T-helper 2 cell treated with Interferon-gamma antibody and Interleukin-4, amounts not matched to agents 5 μg/mL and 100 μg/mL, for 36 hours (primary cell): ENCODE data around the gene YIPF3.
A peak's percentile ranks its signal among the peaks of the same experiment; 100 is the strongest.
"Not testable (repeated sequence)": the region's sequence is repeated elsewhere in the genome, so short reads cannot be mapped to it uniquely, and the experiment has no call there.

Experiments used
- DNase-seq: peaks from one replicate; pipeline ENCODE4 v3.0.0; 2021; ENCODE audit warnings: low spot score
- H3K27ac Mint-ChIP-seq: one replicate; pipeline ENCODE4 v1.8.0; 2021; ENCODE audit warnings: mild to moderate bottlenecking, mixed read lengths
- H3K27me3 Mint-ChIP-seq: one replicate; pipeline ENCODE4 v1.8.0; 2021; ENCODE audit warnings: low read depth, mixed read lengths
- H3K36me3 Mint-ChIP-seq: one replicate; pipeline ENCODE4 v1.8.0; 2021; ENCODE audit warnings: low read depth, mixed read lengths
- H3K4me1 Mint-ChIP-seq: one replicate; pipeline ENCODE4 v1.8.0; 2021; ENCODE audit warnings: low read depth, mixed read lengths
- H3K4me3 Mint-ChIP-seq: one replicate; pipeline ENCODE4 v1.8.0; 2022; ENCODE audit warnings: mild to moderate bottlenecking, moderate library complexity, mixed read lengths
- H3K9me3 Mint-ChIP-seq: one replicate; pipeline ENCODE4 v1.8.0; 2021; ENCODE audit warnings: mixed read lengths

Gene YIPF3

GRCh38 chr6:43516697-43517504 lies at the start of gene YIPF3, which contains the start of gene POLR1C:
Gene YIPF3, minus strand, starts transcription at chr6:43516926. Its CDS starts 119 bp downstream, at chr6:43516807.
Gene POLR1C, plus strand, starts transcription at chr6:43517089. Its CDS starts 21 bp downstream, at chr6:43517110.
- Mint-ChIP-seq H3K27me3 (no peaks in the 10 kb centered on the region), H3K4me1 (peaks cover 18% of the 10 kb centered on the region), H3K4me3 (no peak within 1 kb of the TSS), H3K27ac (no peak within 1 kb of the TSS), H3K9me3 (no peaks in the 10 kb centered on the region), H3K36me3 (peaks cover 40% of the 10 kb centered on the region)
- DNase-seq, result peak; percentile 95

GRCh38 chr6:43559328-43559727 lies 42.6 kb upstream of the YIPF3 start:
- Mint-ChIP-seq H3K36me3 (peaks cover 62% of the 10 kb centered on the region), H3K4me1 (no peaks in the 10 kb centered on the region), H3K4me3 (no peak overlapping the region)

DNA sequence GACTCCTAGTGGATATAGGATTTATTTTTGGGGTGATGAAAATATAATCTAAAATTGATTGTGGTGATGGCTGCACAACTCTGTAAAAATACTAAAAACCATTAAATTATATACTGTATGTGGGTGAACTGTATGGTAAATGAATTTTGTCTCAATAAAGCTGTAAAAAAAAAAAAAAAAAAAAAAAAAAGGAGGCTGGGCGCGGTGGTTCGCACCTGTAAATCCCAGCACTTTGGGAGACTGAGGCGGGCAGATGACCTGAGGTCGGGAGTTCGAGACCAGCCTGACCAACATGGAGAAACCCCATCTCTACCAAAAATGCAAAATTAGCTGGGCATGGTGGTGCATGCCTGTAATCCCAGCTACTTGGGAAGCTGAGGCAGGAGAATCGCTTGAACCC lies 40.9 kb upstream of the YIPF3 start:
- H3K9me3 Mint-ChIP-seq, H3K4me3 Mint-ChIP-seq, H3K27me3 Mint-ChIP-seq, H3K27ac Mint-ChIP-seq, DNase-seq, H3K4me1 Mint-ChIP-seq: not testable (repeated sequence)
- H3K36me3 Mint-ChIP-seq, result peaks cover 67% of the 10 kb centered on the region

More at GRCh38 chr6:43559328-43559727, 42.6 kb upstream of the YIPF3 start:
- DNase-seq, result no peak
- Mint-ChIP-seq H3K27me3 (no peaks in the 10 kb centered on the region), H3K9me3 (no peaks in the 10 kb centered on the region), H3K27ac (no peak overlapping the region)

- peak overlapping the region; percentile 1 for H3K27ac Mint-ChIP-seq
- no peak overlapping the region for H3K4me3 Mint-ChIP-seq
- no peaks in the 10 kb centered on the region for H3K9me3 Mint-ChIP-seq
- H3K27me3 Mint-ChIP-seq, result no peaks in the 10 kb centered on the region
- DNase-seq, result no peak
- peaks cover 55% of the 10 kb centered on the region for H3K36me3 Mint-ChIP-seq
- no peaks in the 10 kb centered on the region for H3K4me1 Mint-ChIP-seq
These were observed 30.5 kb upstream of the YIPF3 start for GRCh38 chr6:43547222-43547621.

DNA sequence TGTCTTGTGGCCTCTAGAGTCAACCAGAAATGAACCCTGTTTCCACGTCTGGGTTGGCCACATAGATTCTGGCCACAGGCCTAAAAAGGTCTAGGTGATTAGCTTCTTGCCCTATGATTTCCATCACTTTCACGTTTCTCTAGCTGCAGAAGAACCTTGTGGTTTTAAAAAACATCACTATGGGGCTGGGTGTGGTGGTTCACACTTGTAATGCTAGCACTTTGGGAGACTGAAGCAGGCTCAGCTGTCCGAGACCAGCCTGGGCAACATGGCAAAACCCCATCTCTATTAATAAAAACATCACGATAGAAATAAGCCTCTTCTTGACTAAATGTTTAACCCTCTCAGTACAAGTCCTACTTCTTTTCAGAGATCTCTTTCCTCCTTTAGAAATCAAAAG lies 27.7 kb upstream of the YIPF3 start:
- peaks cover 53% of the 10 kb centered on the region for H3K36me3 Mint-ChIP-seq
- H3K27ac Mint-ChIP-seq, result no peak overlapping the region
- DNase-seq, result no peak
- H3K4me1 Mint-ChIP-seq, result peaks cover 1% of the 10 kb centered on the region
- no peaks in the 10 kb centered on the region for H3K9me3 Mint-ChIP-seq
- no peak overlapping the region for H3K4me3 Mint-ChIP-seq
- H3K27me3 Mint-ChIP-seq, result no peaks in the 10 kb centered on the region

DNA sequence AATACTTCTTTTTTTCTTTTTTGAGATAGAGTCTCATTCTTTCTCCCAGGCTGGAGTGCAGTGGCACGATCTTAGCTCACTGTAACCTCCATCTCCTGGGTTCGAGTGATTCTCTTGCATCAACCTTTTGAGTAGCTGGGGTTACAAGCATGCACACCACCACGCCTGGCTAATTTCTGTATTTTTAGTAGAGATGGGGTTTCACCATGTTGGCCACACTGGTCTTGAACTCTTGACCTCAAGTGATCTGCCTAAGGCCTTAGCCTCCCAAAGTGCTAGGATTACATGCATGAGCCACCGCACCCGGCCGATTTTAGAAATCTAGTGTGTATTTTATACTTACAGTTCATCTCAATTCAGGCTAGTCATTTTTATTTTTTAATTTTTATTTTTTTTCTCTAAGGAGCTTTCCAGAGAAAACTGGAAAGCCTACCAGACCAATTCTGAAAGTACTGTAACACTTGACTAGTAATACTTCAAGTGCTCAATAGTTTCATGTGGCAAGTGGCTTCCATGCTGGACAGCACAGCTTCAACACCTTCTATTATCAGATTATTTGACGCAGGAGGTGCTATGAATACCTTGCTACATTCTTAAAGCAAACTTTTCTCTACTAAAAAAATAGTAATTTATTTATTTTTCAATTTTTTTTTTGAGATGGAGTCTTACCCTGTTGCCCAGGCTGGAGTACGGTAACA lies 25.2 kb upstream of the YIPF3 start:
- DNase-seq, result no peak
- H3K4me3 Mint-ChIP-seq, result no peak overlapping the region
- peaks cover 1% of the 10 kb centered on the region for H3K4me1 Mint-ChIP-seq
- no peak overlapping the region for H3K27ac Mint-ChIP-seq
- no peaks in the 10 kb centered on the region for H3K27me3 Mint-ChIP-seq
- peaks cover 48% of the 10 kb centered on the region for H3K36me3 Mint-ChIP-seq
- H3K9me3 Mint-ChIP-seq, result no peaks in the 10 kb centered on the region

DNA sequence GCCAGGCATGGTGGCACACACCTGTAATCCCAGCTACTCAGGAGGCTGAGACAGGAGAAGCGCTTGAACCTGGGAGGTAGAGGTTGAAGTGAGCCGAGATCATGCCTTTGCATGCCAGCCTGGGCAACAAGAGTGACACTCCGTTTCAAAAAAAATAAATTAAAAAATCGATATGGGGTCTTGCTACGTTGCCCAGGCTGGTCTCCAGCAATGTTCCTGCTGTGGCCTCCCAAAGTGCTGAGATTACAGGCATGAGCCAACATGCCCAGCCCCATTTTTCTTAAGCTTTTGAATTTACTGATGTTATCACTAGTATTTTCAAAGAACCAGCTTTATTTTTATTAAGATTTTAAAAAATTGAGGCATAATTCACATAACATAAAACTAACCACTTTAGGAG lies 23.8 kb upstream of the YIPF3 start:
- no peaks in the 10 kb centered on the region for H3K27me3 Mint-ChIP-seq
- no peak overlapping the region for H3K4me3 Mint-ChIP-seq
- H3K9me3 Mint-ChIP-seq, result no peaks in the 10 kb centered on the region
- no peak overlapping the region for H3K27ac Mint-ChIP-seq
- peaks cover 38% of the 10 kb centered on the region for H3K36me3 Mint-ChIP-seq
- DNase-seq, result no peak
- H3K4me1 Mint-ChIP-seq, result peaks cover 1% of the 10 kb centered on the region

- H3K27ac Mint-ChIP-seq, H3K9me3 Mint-ChIP-seq, H3K4me1 Mint-ChIP-seq, DNase-seq, H3K27me3 Mint-ChIP-seq, H3K4me3 Mint-ChIP-seq: not testable (repeated sequence)
- H3K36me3 Mint-ChIP-seq, result peaks cover 32% of the 10 kb centered on the region
These were observed 22.7 kb upstream of the YIPF3 start for GRCh38 chr6:43539409-43539808.

GRCh38 chr6:43538986-43539385 lies 22.3 kb upstream of the YIPF3 start:
- peaks cover 29% of the 10 kb centered on the region for H3K36me3 Mint-ChIP-seq
- H3K27me3 Mint-ChIP-seq, H3K4me1 Mint-ChIP-seq: not testable (repeated sequence)

GRCh38 chr6:43532201-43532600 lies 15.5 kb upstream of the YIPF3 start:
- Mint-ChIP-seq H3K27me3 (no peaks in the 10 kb centered on the region), H3K36me3 (peaks cover 41% of the 10 kb centered on the region), H3K27ac (no peak overlapping the region), H3K4me3 (no peak overlapping the region), H3K9me3 (no peaks in the 10 kb centered on the region), H3K4me1 (no peaks in the 10 kb centered on the region)
- DNase-seq, result no peak

More at GRCh38 chr6:43538986-43539385, 22.3 kb upstream of the YIPF3 start:
- not testable (repeated sequence) for H3K27ac Mint-ChIP-seq, H3K4me3 Mint-ChIP-seq, DNase-seq, H3K9me3 Mint-ChIP-seq

- Mint-ChIP-seq H3K27ac (no peak overlapping the region), H3K4me1 (peaks cover 9% of the 10 kb centered on the region), H3K36me3 (peaks cover 61% of the 10 kb centered on the region), H3K4me3 (no peak overlapping the region), H3K27me3 (no peaks in the 10 kb centered on the region), H3K9me3 (no peaks in the 10 kb centered on the region)
- no peak for DNase-seq
These were observed 7.8 kb upstream of the YIPF3 start for GRCh38 chr6:43524483-43524961.

GRCh38 chr6:43523284-43523683 lies 6.6 kb upstream of the YIPF3 start:
- Mint-ChIP-seq H3K9me3 (no peaks in the 10 kb centered on the region), H3K4me3 (no peak overlapping the region), H3K36me3 (peaks cover 61% of the 10 kb centered on the region), H3K4me1 (peaks cover 9% of the 10 kb centered on the region), H3K27me3 (no peaks in the 10 kb centered on the region), H3K27ac (no peak overlapping the region)
- no peak for DNase-seq

DNA sequence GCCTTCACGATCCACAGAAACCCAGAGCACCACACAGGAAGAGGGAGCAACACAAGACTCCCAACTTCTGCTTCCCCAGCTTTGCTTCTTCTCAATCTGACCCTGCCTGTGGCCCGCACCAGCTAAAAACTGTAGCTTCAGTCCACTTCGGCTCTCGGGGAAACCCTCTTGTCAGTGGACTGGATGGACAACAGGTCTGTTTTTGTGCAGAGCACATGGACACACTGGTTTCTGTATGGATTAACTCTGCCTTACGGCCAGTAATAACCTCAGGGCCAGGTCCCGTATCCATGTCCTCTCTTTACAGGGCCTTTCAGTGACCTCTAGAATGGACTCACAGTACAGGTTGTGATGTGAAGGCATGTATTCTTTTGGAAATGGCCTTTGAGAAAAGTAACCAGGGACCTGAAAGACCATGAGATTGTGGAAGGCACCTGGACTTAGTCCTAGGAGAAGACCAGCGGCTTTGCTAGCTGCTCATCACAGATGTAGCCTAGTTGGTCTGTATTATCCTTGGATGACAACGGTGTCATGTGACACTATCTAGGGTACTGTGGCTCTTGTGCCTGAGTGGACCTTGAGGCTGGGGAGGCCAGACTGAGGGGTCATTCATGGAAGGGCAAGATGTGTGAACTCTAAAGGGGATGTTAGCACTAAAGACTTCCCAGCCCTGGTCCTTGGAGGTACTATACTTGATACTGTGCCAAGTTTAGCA lies 6.0 kb upstream of the YIPF3 start:
- peaks cover 55% of the 10 kb centered on the region for H3K36me3 Mint-ChIP-seq
- no peak overlapping the region for H3K27ac Mint-ChIP-seq
- no peak for DNase-seq
- H3K4me1 Mint-ChIP-seq, result peaks cover 9% of the 10 kb centered on the region
- H3K9me3 Mint-ChIP-seq, result no peaks in the 10 kb centered on the region
- no peak overlapping the region for H3K4me3 Mint-ChIP-seq
- H3K27me3 Mint-ChIP-seq, result no peaks in the 10 kb centered on the region

DNA sequence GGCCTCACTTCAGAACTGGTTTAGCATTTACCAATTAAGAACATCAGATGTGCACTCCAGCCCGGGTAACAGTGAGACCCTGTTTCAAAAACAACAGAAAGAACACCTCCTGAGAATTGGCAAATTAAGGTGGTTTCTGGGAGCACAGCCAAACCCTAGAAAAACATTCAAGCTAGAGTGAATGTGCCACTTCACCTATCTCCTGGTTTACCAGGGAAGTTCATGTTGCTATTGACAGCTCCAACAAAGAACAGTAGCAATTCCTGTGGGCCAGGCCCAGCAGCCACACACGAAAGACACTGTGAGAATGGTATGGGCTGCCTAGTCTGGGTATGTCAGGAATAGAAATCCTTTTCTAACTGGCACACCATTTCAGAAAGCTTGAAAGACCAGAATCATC lies 5.1 kb upstream of the YIPF3 start:
- peaks cover 47% of the 10 kb centered on the region for H3K36me3 Mint-ChIP-seq
- H3K27ac Mint-ChIP-seq, result no peak overlapping the region
- no peak for DNase-seq
- H3K9me3 Mint-ChIP-seq, result no peaks in the 10 kb centered on the region
- H3K27me3 Mint-ChIP-seq, result no peaks in the 10 kb centered on the region
- H3K4me1 Mint-ChIP-seq, result peaks cover 9% of the 10 kb centered on the region
- H3K4me3 Mint-ChIP-seq, result no peak overlapping the region
